HG03565 (cell line): ENCODE data around the gene RABGGTB.
A peak's percentile ranks its signal among the peaks of the same experiment; 100 is the strongest.
"Not testable (repeated sequence)": the region's sequence is repeated elsewhere in the genome, so short reads cannot be mapped to it uniquely, and the experiment has no call there.

Experiments
- ATAC-seq: cut with Tn5 transposase; IDR thresholded peaks from one replicate; pipeline ENCODE4 v1.9.1; 2021; ENCODE audit warnings: mild to moderate bottlenecking, moderate library complexity; ENCODE audit not compliant: unreplicated experiment

RABGGTB gene

GRCh38 chr1:75785983-75786853 is at the start of gene RABGGTB:
TSS of gene RABGGTB (plus strand) at chr1:75786256. CDS start at chr1:75786272, 16 bp downstream.
- ATAC-seq, result peak; percentile 72

- ATAC-seq, result no peak
Measured at GRCh38 chr1:75742047-75742625, 43.9 kb upstream of the RABGGTB start.

GRCh38 chr1:75745276-75745675 is 40.8 kb upstream of the RABGGTB start:
- ATAC-seq, result peak; percentile 81

GRCh38 chr1:75757210-75757609 is 28.8 kb upstream of the RABGGTB start:
- ATAC-seq, result not testable (repeated sequence)

GRCh38 chr1:75758543-75758942 is 27.5 kb upstream of the RABGGTB start:
- ATAC-seq, result not testable (repeated sequence)

- no peak for ATAC-seq
Measured at GRCh38 chr1:75764057-75764655, 21.9 kb upstream of the RABGGTB start.

- ATAC-seq, result no peak
Measured at GRCh38 chr1:75765697-75766355, 20.2 kb upstream of the RABGGTB start.

GRCh38 chr1:75768016-75768415 is 18.0 kb upstream of the RABGGTB start:
- no peak for ATAC-seq

- ATAC-seq, result no peak
Measured at GRCh38 chr1:75770761-75771160, 15.3 kb upstream of the RABGGTB start.

- no peak for ATAC-seq
Measured at GRCh38 chr1:75771978-75772377, 14.1 kb upstream of the RABGGTB start.

GRCh38 chr1:75777812-75778211 is 8.2 kb upstream of the RABGGTB start:
- not testable (repeated sequence) for ATAC-seq

- not testable (repeated sequence) for ATAC-seq
Measured at GRCh38 chr1:75778694-75779093, 7.4 kb upstream of the RABGGTB start.

GRCh38 chr1:75780183-75780582 is 5.9 kb upstream of the RABGGTB start:
- not testable (repeated sequence) for ATAC-seq

GRCh38 chr1:75783920-75784319 is 2.1 kb upstream of the RABGGTB start:
- not testable (repeated sequence) for ATAC-seq

GRCh38 chr1:75785320-75785982 is 605 bp upstream of the RABGGTB start:
- ATAC-seq, result peak; percentile 7

- ATAC-seq, result no peak
Measured at GRCh38 chr1:75786901-75787493, 941 bp downstream of the RABGGTB start.

- no peak for ATAC-seq
Measured at GRCh38 chr1:75787524-75787923, 1.5 kb downstream of the RABGGTB start.

GRCh38 chr1:75789988-75790387 is 3.9 kb downstream of the RABGGTB start:
- no peak for ATAC-seq

- no peak for ATAC-seq
Measured at GRCh38 chr1:75791022-75791421, 5.0 kb downstream of the RABGGTB start.

- ATAC-seq, result no peak
Measured at GRCh38 chr1:75792091-75792490, 6.0 kb downstream of the RABGGTB start.
